Retinal pigment epithelial cell (primary cell): ENCODE measurements around the gene CES5A.

ENCODE experiments used
- DNase-seq: peaks from one replicate; pipeline ENCODE4 v3.0.0-alpha.2; 2010; ENCODE audit warnings: low read depth
- H3K4me3 ChIP-seq: 2 replicates; pipeline ENCODE4 v1.5.1; 2011; ENCODE audit warnings: mild to moderate bottlenecking, low read length, control low read depth, moderate library complexity
- TF ChIP-seq, protein P1 (sequence below): conservative IDR thresholded peaks from 2 replicates; pipeline ENCODE4 v1.5.1; 2011; ENCODE audit warnings: low read depth, low read length, control low read depth, inconsistent platforms

Gene CES5A

DNA sequence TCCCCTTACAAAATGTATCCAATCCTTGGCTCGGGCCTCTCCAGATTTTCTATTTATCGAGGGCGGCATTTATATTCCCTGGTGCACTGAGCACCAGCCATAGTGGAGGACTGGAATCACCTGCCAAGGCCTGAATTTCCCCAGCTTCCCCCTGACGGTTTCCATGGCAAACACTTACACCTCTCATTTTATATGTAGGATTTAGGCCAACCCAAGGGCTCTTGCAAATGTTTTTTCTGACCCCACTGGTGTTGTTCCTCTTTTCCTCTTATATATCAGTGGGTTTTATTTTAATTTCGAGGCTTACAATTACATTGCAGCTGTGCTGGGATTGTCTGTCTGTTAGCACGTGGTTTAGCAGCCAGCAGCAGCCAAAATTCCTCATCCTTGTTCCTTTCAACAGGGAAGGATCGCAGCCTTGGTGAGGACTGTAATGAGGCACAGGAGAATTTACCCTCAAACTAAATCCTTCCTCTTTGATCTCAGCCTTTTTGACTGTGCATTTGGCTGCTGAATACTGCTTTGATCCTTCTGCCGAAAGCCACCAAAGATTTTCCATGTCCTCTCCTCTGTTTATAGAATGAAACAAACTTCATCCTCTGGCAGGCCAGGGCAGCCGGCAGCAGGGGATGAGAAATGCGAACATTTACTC lies 26.5 kb upstream of the CES5A start:
- TF ChIP-seq, protein P1, sequence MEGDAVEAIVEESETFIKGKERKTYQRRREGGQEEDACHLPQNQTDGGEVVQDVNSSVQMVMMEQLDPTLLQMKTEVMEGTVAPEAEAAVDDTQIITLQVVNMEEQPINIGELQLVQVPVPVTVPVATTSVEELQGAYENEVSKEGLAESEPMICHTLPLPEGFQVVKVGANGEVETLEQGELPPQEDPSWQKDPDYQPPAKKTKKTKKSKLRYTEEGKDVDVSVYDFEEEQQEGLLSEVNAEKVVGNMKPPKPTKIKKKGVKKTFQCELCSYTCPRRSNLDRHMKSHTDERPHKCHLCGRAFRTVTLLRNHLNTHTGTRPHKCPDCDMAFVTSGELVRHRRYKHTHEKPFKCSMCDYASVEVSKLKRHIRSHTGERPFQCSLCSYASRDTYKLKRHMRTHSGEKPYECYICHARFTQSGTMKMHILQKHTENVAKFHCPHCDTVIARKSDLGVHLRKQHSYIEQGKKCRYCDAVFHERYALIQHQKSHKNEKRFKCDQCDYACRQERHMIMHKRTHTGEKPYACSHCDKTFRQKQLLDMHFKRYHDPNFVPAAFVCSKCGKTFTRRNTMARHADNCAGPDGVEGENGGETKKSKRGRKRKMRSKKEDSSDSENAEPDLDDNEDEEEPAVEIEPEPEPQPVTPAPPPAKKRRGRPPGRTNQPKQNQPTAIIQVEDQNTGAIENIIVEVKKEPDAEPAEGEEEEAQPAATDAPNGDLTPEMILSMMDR, result no peak
- no peak for DNase-seq
- no peak overlapping the region for H3K4me3 ChIP-seq

DNA sequence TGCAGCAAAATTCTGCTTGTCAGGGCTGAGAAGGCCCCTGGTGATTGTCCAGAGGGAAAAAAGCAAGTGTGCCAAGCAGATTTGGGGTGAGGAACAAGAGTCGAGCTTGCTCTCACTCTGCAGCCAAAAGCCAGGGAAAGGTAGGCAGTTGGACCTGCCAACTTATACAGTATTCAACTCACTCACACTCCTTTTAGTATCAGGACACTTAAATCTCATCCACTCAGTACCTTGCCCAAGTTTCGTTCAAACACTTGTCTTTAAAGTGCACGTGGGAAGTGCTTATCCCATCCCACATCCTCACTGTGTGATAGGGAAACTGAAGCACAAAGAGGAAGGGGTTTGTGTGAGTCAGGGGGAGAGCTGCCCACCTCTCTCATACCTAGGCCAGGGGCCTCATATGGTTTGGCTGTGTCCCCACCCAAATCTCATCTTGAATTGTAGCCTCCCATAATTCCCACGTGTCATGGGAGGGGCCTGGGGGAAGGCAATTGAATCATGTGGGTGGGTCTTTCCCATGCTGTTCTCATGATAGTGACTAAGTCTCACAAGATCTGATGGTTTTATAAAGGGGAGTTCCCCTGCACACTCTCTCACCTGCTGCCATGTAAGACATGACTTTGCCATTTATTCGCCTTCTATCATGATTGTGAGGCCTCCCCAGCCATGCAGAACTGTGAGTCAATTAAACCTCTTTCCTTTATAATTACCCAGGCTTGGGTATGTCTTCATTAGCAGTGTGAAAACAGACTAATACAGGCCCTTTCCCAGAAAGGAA lies 25.6 kb upstream of the CES5A start:
- TF ChIP-seq, protein P1, result no peak
- no peak overlapping the region for H3K4me3 ChIP-seq
- no peak for DNase-seq

DNA sequence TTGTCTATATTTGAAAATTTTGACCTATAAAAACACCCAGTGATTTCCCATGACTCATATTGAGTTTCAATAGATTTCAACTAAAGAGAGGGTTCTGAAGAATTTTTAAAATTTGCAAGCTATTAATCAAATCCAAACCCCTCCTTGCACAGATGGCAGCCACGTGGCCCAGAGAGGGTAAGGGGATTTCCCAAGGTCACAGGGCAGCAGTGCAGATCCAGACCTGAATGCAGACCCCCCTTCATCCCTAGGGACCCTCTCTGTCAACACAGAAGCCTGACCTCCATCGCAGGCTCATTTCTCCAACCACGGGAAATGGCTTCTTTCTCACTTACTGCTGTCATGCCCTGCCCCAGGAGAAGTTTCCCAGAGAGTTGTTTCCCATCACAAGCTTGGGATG lies 24.7 kb upstream of the CES5A start:
- no peak for DNase-seq
- no peak overlapping the region for H3K4me3 ChIP-seq
- TF ChIP-seq, protein P1, result no peak

DNA sequence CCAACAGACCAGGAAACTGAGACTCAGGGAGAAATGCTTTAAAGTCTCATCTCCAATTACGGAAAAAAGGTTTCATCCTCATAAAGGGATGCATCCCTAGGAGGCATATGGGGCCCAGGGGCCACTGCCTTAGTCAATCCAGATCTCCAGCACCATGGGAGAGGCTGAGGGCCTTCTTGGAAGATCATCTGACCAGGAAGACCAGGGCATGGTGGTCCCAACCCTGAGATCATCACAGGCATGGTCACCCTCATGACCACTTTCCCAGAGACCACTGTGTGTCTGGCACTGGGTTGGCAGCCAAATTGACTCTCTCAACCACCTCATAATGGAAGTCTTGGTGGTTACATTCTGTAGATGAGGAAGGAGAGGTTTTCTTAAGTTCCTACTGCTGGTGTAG lies 23.4 kb upstream of the CES5A start:
- no peak for DNase-seq
- H3K4me3 ChIP-seq, result no peak overlapping the region
- TF ChIP-seq, protein P1, result no peak

DNA sequence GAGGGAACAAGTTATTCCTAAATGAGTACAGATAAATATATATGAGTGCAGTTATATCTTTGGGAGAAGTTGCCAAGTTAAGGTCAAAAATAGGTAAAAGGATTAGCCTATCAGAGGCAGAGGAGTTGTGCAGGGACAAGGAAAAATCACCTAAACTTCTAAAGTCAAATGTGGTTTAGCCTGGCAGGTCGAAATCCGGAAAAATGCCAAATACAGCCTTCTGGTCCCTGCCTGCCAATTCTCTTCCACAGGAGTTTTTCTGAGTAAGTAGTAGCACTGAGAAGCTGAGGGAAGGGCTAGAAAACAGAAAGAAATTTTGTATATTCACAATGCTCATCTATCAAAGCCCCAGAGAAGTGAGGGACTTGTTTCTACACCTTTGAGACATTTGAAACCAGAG lies 17.6 kb upstream of the CES5A start:
- no peak for DNase-seq
- TF ChIP-seq, protein P1, result no peak
- H3K4me3 ChIP-seq, result no peak overlapping the region

DNA sequence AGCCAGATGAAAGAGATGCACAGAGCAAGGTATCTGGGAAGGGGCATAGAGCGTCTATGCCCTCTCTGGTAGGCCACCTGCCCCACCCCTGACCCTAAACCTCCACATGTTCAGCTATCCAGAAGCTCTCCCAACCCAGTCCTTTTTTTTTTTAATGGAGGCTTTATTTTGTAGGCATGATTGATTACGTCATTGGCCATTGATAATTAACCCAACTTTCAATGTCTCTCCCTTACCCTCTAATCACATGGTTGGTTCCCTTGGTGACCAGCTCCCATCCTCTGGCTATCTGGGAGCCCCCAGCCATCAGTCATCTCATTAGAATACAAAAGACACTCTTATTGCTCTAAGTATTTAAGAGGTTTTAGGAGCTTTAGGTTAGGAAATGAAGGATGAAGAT lies 14.3 kb upstream of the CES5A start:
- TF ChIP-seq, protein P1, result no peak
- DNase-seq, result no peak
- no peak overlapping the region for H3K4me3 ChIP-seq

DNA sequence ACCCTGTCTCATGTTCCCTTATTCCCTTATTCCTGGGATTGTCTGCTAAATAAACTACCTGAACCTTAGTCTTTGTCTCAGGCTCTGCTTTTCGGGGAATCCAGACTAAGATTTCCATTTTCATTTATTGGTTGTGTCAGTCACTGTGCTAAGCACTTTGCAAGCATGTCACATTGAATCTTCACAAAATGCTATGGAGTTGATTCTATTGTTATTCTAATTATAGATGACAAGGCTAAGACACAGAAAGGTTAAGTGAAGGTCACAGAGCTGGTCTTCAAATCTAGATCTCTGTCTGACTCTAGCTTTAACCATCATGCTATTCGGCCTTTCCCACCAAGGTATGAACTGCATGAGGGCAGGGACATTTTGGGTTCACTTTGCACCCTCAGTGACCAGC lies 13.4 kb upstream of the CES5A start:
- no peak for DNase-seq
- TF ChIP-seq, protein P1, result no peak
- no peak overlapping the region for H3K4me3 ChIP-seq
